Subcutaneous abdominal adipose tissue (tissue), 5 donors: ENCODE measurements around the gene SHLD2.

Source experiments
- H3K27ac ChIP-seq: one replicate; pipeline ENCODE4 v1.7.0; 2013; ENCODE audit warnings: low read depth, mild to moderate bottlenecking, inconsistent platforms, low read length, moderate library complexity
- H3K27me3 ChIP-seq, 5 donors: one replicate each; pipeline ENCODE4 v1.7.0; 2013; ENCODE audit warnings: low read length in 5 of 5, inconsistent platforms in 1 of 5; ENCODE audit not compliant: control insufficient read depth in 5 of 5, insufficient read depth in 4 of 5
- H3K36me3 ChIP-seq, 5 donors: one replicate each; pipeline ENCODE4 v1.7.0; 2013; ENCODE audit warnings: low read length in 5 of 5; ENCODE audit not compliant: control insufficient read depth in 5 of 5, insufficient read depth in 5 of 5
- H3K4me1 ChIP-seq, 5 donors: one replicate each; pipeline ENCODE4 v1.7.0; 2013; ENCODE audit warnings: low read length in 5 of 5, mild to moderate bottlenecking in 3 of 5, moderate library complexity in 1 of 5; ENCODE audit not compliant: control insufficient read depth in 5 of 5, insufficient read depth in 5 of 5
- H3K4me3 ChIP-seq, 5 donors: one replicate each; pipeline ENCODE4 v1.7.0; 2013; ENCODE audit warnings: low read length in 5 of 5, low read depth in 1 of 5
- H3K9ac ChIP-seq, 5 donors: one replicate each; pipeline ENCODE4 v1.7.0; 2013; ENCODE audit warnings: low read length in 5 of 5, mild to moderate bottlenecking in 4 of 5, moderate library complexity in 3 of 5
- H3K9me3 ChIP-seq, 5 donors: one replicate each; pipeline ENCODE4 v1.7.0; 2013; ENCODE audit warnings: low read length in 5 of 5; ENCODE audit not compliant: control insufficient read depth in 5 of 5
- donor health status: healthy.
- donor health status: healthy.
- donor health status: healthy.
- donor health status: healthy.
- donor health status: healthy.

SHLD2 gene

DNA sequence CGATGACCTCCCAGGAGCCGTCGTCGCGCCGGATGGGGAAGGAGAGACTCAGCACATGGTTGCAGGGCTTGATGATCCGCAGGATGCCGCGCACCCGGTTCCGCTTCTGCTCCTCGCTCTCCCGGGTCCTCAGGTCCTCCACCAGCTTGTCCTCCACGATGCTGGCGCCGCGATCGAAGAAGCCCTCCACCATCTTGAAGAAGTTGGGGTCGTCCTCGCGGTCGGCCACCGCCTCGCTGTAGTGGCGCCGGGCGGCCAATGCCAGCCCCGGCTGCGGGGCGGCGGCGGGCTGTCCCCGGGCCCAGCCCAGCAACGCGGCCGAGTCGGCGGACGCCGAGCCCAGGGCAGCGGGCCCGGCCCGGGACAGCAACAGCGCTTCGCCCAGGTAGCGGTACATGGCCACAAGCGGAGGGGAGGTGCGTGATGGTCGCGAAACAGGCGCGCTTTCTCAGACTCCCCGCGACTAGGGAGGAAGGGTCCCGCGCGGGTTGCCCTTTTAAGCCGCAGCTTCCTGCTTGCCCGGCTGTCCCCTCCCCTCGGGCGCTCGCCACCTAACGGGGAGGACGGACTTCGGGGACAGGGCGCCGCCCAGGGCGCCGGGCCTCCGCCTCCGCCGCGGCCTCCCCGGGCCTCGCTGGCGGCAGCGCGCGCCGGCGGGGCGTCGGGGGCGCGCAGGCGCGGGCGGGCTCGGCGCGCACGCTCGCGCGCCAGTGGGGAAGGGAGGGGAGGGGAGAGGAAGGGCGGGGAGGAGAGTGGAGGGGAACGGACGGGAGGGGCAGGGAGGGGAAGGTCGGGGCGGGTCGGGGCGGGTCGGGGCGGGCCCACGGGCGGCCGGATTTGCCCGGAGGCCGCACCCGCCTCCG is at the start of gene SHLD2, which contains the start of gene GLUD1:
Gene SHLD2 (plus strand): TSS at position 834 of the 863 bp plus-strand sequence. CDS start 56,149 bp downstream, outside the sequence.
Gene GLUD1 (minus strand): TSS at position 471 of the 863 bp plus-strand sequence. CDS start 74 bp downstream, at position 397.
- peaks cover 0 to 2% (median 0%) of the 10 kb centered on the region in 5 donors for H3K9me3 ChIP-seq
- peak within 1 kb of the TSS; percentile 64 to 89 (median 86) for H3K9ac ChIP-seq
- H3K27ac ChIP-seq = peak within 1 kb of the TSS; percentile 91
- H3K36me3 ChIP-seq = peaks cover 0 to 4% (median 0%) of the 10 kb centered on the region in 5 donors
- H3K4me1 ChIP-seq = peaks cover 0 to 44% (median 39%) of the 10 kb centered on the region in 5 donors
- H3K4me3 ChIP-seq = peak within 1 kb of the TSS; percentile 75 to 94 (median 88)
- no peaks in the 10 kb centered on the region for H3K27me3 ChIP-seq

DNA sequence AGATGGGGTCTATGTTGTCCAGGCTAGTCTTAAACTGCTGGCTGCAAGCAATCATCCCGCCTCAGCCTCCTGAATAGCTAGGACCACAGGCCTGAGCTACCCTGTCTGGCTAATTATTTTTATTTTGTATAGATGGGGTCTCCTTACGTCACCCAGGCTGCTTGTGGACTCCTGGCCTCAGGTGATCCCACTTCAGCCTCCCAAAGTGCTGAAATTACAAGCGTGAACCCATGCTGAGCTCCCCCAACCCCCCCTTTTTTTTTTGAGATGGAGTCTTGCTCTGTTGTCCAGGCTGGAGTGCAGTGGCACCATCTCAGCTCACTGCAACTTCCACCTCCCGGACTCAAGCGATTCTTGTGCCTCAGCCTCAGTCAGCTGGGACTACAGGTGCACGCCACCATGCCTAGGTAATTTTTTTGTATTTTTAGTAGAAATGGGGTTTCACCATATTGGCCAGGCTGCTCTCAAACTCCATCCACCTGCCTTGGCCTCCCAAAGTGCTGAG is 49.5 kb upstream of the SHLD2 start:
- Histone ChIP-seq H3K9me3 (no peaks in the 10 kb centered on the region), H3K9ac (no peak overlapping the region), H3K27me3 (no peaks in the 10 kb centered on the region), H3K4me3 (no peak overlapping the region), H3K27ac (no peak overlapping the region), H3K36me3 (peaks cover 6 to 33% (median 22%) of the 10 kb centered on the region in 5 donors), H3K4me1 (peaks cover 0 to 7% (median 4%) of the 10 kb centered on the region in 5 donors)

DNA sequence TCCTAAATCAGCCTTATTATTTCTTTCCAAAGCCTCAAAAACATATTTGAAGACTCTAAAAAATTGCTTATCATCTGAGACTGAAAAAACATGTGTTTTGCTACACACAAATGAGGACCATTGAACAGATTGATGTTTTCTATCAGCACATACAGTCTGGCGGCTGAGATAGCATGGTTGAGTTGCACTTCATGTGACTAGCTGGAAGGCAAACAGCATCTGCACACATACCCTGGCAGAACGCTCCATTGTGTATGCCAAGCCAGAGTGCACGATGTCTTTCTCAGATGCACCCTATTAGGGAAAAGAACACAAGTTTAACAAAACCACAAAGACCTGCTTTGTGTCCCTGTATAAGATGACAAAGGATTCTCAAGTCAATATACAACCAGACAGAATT is 41.9 kb upstream of the SHLD2 start:
- Histone ChIP-seq H3K9ac (no peak overlapping the region), H3K4me1 (peaks cover 0 to 10% (median 6%) of the 10 kb centered on the region in 5 donors), H3K9me3 (no peaks in the 10 kb centered on the region), H3K27me3 (no peaks in the 10 kb centered on the region), H3K36me3 (peaks cover 19 to 81% (median 59%) of the 10 kb centered on the region in 5 donors), H3K4me3 (no peak overlapping the region), H3K27ac (no peak overlapping the region)

DNA sequence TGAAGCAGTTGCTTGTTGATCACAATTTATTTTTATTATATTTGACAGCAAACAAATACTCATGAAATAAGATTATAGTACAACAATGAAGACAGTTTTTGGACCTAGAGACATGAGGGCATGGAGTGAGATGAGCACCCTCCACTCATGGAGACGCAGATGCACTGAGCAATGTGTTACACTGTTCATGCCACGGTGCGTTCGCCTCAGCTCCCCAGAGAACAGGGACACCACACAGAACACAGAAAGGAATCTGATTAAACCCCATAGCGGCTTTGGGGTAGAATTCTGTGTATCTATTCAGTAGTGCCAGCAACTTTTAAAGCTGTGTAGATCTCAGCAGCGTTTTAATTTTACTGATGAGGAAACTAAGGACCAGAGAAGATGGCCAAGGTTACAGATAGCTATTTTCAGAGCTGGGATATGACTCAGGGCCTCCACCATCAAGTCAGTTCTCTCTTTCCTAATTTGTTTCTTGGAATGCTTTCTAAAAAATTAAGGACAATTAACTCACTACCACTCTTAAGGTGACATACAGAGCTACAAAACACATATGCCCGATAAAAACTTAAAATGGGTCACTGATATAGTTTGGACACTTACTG is 41.3 kb upstream of the SHLD2 start:
- no peak overlapping the region for H3K4me3 ChIP-seq
- no peaks in the 10 kb centered on the region for H3K27me3 ChIP-seq
- no peak overlapping the region for H3K9ac ChIP-seq
- peaks cover 0 to 10% (median 6%) of the 10 kb centered on the region in 5 donors for H3K4me1 ChIP-seq
- no peak overlapping the region for H3K27ac ChIP-seq
- H3K36me3 ChIP-seq = peaks cover 21 to 82% (median 60%) of the 10 kb centered on the region in 5 donors
- no peaks in the 10 kb centered on the region for H3K9me3 ChIP-seq

GRCh38 chr10:87054373-87055295 is 40.4 kb upstream of the SHLD2 start:
- peaks cover 31 to 82% (median 66%) of the 10 kb centered on the region in 5 donors for H3K36me3 ChIP-seq
- no peaks in the 10 kb centered on the region for H3K9me3 ChIP-seq
- peak overlapping the region in 1 of 5 donors; percentile 26 for H3K4me3 ChIP-seq
- no peaks in the 10 kb centered on the region for H3K27me3 ChIP-seq
- H3K9ac ChIP-seq = no peak overlapping the region
- no peak overlapping the region for H3K27ac ChIP-seq
- peaks cover 0 to 10% (median 6%) of the 10 kb centered on the region in 5 donors for H3K4me1 ChIP-seq

DNA sequence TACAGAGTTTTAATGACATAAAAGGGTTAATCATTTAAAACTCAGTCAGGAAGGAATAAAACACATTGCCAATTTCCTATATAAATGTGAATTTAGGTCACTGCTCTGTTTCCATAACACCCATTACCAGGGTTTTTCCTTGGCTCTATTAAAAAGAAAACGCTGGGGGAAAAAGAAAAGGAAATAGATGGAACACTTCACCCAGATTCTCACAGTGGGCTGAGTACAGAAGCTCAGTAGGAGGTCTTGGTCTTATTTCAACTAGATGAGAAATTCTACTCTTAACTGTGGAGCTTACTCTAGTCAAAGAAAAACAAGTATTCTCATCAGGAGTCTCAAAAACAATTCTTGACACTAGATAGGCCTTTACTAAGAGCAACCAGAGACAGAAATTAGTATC is 36.8 kb upstream of the SHLD2 start:
- no peak overlapping the region for H3K4me3 ChIP-seq
- peaks cover 30 to 90% (median 73%) of the 10 kb centered on the region in 5 donors for H3K36me3 ChIP-seq
- H3K9me3 ChIP-seq = no peaks in the 10 kb centered on the region
- peaks cover 0 to 7% (median 3%) of the 10 kb centered on the region in 5 donors for H3K4me1 ChIP-seq
- no peak overlapping the region for H3K9ac ChIP-seq
- no peaks in the 10 kb centered on the region for H3K27me3 ChIP-seq
- H3K27ac ChIP-seq = no peak overlapping the region

DNA sequence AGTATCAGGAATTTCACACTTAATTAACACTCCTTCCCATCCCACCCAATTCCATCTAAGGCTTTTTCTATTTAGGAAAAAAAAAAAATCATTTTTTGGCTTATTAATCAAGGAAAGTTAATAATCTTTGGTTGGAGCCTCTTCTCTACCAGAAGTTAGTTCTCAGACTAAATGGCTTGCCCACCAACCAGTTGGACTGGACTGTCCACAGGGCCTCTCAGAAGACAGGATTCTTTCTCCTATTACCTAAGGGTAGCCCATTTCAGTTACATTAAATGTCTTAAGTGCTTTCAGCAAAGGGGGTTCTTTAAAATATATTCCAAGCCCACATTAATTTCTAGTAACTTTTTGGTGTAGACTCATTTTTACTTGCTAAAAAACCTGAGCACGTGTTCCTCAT is 35.6 kb upstream of the SHLD2 start:
- Histone ChIP-seq H3K36me3 (peaks cover 28 to 89% (median 75%) of the 10 kb centered on the region in 5 donors), H3K27me3 (no peaks in the 10 kb centered on the region), H3K27ac (no peak overlapping the region), H3K9ac (no peak overlapping the region), H3K9me3 (no peaks in the 10 kb centered on the region), H3K4me3 (no peak overlapping the region), H3K4me1 (peaks cover 0 to 4% (median 0%) of the 10 kb centered on the region in 5 donors)

DNA sequence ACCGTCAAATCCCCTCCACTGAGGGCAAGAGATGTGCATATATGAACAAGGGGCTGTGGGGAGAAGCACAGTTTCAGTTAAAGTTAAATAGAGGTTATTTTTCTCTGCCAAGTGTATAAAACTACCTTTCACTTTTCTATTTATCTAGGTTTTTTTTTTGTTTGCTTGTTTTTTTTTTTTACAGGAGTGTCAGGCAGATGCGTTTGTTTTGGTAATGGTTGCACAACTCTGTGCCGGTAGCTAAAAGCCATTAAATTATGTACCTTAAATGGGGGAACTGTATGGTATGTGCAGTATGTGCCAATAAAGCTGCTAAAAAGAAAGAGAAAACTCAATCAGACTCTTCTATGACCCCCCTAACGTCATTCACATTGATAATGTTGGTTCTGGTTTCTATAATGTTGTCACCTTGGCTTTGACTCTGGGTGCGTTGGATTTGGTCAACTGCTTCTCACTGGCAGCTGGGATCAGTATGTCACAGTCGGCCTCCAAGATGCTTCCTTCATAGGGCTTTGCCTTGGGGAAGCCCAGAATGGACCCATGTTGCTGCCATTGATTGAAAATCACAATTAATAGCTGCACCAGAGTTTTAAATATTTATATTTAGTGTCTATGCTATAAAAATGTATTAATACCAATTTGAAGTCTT is 34.6 kb upstream of the SHLD2 start:
- H3K4me1 ChIP-seq = peaks cover 0 to under 1% (median 0%) of the 10 kb centered on the region in 5 donors
- H3K9ac ChIP-seq = no peak overlapping the region
- H3K4me3 ChIP-seq = no peak overlapping the region
- H3K9me3 ChIP-seq = no peaks in the 10 kb centered on the region
- no peaks in the 10 kb centered on the region for H3K27me3 ChIP-seq
- no peak overlapping the region for H3K27ac ChIP-seq
- peaks cover 26 to 88% (median 73%) of the 10 kb centered on the region in 5 donors for H3K36me3 ChIP-seq

- Histone ChIP-seq H3K4me3 (no peak overlapping the region), H3K36me3 (peaks cover 38 to 92% (median 77%) of the 10 kb centered on the region in 5 donors), H3K9me3 (no peaks in the 10 kb centered on the region), H3K27me3 (no peaks in the 10 kb centered on the region), H3K4me1 (no peaks in the 10 kb centered on the region), H3K27ac (no peak overlapping the region), H3K9ac (no peak overlapping the region)
These were observed 30.4 kb upstream of the SHLD2 start for GRCh38 chr10:87064651-87065050.
